GM12872 (cell line): ENCODE measurements around the gene CFAP69.

ENCODE experiments used
- CTCF ChIP-seq: IDR thresholded peaks from 3 replicates; pipeline ENCODE4 v1.5.1; 2011; ENCODE audit warnings: low read depth, mild to moderate bottlenecking, low read length, moderate library complexity; ENCODE audit not compliant: insufficient read depth

Gene CFAP69

GRCh38 chr7:90309872-90310271, 64.9 kb downstream of the CFAP69 start:
- no peak for TF ChIP-seq CTCF

GRCh38 chr7:90311175-90311574, 66.2 kb downstream of the CFAP69 start:
- TF ChIP-seq CTCF: no peak

- TF ChIP-seq CTCF: peak; percentile 34; the same call in 1 of the 3 replicates
Measured at GRCh38 chr7:90312745-90313144, 67.8 kb downstream of the CFAP69 start.

GRCh38 chr7:90313907-90314306, 68.9 kb downstream of the CFAP69 start:
- no peak for TF ChIP-seq CTCF

GRCh38 chr7:90320014-90320413, 75.0 kb downstream of the CFAP69 start:
- no peak for TF ChIP-seq CTCF

GRCh38 chr7:90320418-90320800, 75.4 kb downstream of the CFAP69 start:
- no peak for TF ChIP-seq CTCF

- TF ChIP-seq CTCF: no peak
Measured at GRCh38 chr7:90320801-90321494, 76.0 kb downstream of the CFAP69 start, which contains the start of gene FAM237B. FAM237B (minus strand) TSS chr7:90321304; CDS start chr7:90319748, 1,556 bp downstream.
